Vagina (tissue), 2 donors: ENCODE measurements around the gene ZNF71. TPM values are rescaled to one million over a fixed set of nuclear protein-coding genes. Genes with fewer than 3 reads are reported as not detected.

Experiments
- DNase-seq, 2 donors: peaks; one replicate each; pipeline ENCODE4 v3.0.0-alpha.2; 2017; ENCODE audit errors: extremely low spot score in 2 of 2
- H3K27ac ChIP-seq: fragments of 200-600 bp; sonication (generic); one replicate; pipeline ENCODE4 v1.5.1; 2019
- H3K27me3 ChIP-seq: fragments of 200-600 bp; sonication (generic); one replicate; pipeline ENCODE4 v1.5.1; 2019
- H3K36me3 ChIP-seq, 2 donors: fragments of 200-600 bp; sonication (generic); one replicate each; pipeline ENCODE4 v1.5.1; 2017 to 2019
- H3K4me1 ChIP-seq: fragments of 200-600 bp; sonication (generic); one replicate; pipeline ENCODE4 v1.5.1; 2019
- H3K4me3 ChIP-seq, 2 donors: fragments of 200-600 bp; sonication (generic); 1 replicate in 1 of 2; 2 replicates in 1 of 2; pipeline ENCODE4 v1.5.1; 2016 to 2019
- H3K9me3 ChIP-seq: fragments of 200-600 bp; sonication (generic); one replicate; pipeline ENCODE4 v1.5.1; 2019
- POLR2A ChIP-seq, 2 donors: fragments of 450-650 bp; IDR thresholded peaks; one replicate each; pipeline ENCODE4 v1.6.1; 2017; ENCODE audit warnings: antibody characterized with exemption in 2 of 2, mild to moderate bottlenecking in 2 of 2, moderate library complexity in 2 of 2
- POLR2AphosphoS5 ChIP-seq, 2 donors: sonication (generic); formaldehyde crosslinking; IDR thresholded peaks; one replicate each; pipeline ENCODE4 v1.9.0; 2017; ENCODE audit warnings: antibody characterized with exemption in 2 of 2, mild to moderate bottlenecking in 2 of 2, low read depth in 1 of 2; ENCODE audit not compliant: insufficient read depth in 1 of 2
- intact Hi-C: fragments of 100-400 bp; cut with DNase I; formaldehyde crosslinking; loops from one replicate; pipeline ENCODE4 v1.15.1; 2023
- total RNA-seq: library from RNA; depleted of rRNA; stranded (reverse); fragments of >200 nt; gene quantifications from one replicate; pipeline ENCODE4 v1.2.3, GENCODE V29; 2016
- TF ChIP-seq, protein P1 (sequence below), 3 experiments: fragments of 450-650 bp in 2 of 3; fragments of 200-600 bp in 1 of 3; sonication (generic) in 1 of 3; IDR thresholded peaks; one replicate each; pipeline ENCODE4 v1.5.1; 2017 to 2019; ENCODE audit warnings: antibody characterized with exemption in 3 of 3, mild to moderate bottlenecking in 2 of 3, moderate library complexity in 2 of 3

Gene ZNF71
- total RNA-seq, 1 donor from 2014 or later, result 11.8 TPM

DNA sequence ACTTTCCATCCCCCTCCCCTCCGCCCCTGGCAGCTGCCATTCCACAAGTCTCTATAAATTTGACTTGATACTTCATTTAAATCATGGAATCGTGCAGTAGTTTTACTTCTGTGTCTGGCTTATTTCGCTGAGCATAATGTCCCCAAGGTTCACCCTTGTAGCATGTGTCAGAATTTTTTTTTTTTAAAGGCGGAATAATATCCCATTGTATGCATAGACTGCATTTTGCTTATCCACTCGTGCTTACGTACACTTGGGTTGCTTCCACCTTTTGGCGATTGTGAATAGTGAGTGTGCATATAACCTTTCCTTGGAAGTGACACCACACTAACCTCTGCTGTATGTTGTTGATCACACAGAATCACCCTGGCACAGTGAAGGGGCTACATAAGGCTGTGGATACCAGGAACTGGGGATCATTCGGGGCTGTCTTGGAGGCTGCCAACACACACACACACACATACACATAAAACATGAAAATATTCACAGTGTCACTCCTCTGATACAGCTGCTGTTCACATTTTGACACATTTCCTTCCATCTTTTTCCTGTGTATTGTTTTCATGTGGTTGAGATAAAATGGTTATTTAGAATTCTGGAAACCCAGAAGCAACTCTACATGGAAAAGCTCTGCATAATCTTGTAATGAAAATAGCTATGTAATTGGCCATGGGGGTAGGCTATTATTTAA is 13.3 kb downstream of the ZNF71 start:
- Histone ChIP-seq H3K27ac (no peak overlapping the region), H3K4me3 (no peak overlapping the region), H3K36me3 (peaks cover 0 to 57% of the 10 kb centered on the region in 2 donors), H3K27me3 (no peaks in the 10 kb centered on the region), H3K4me1 (no peaks in the 10 kb centered on the region), H3K9me3 (peaks cover 37% of the 10 kb centered on the region)
- TF ChIP-seq POLR2A (IDR thresholded peaks at IDR 0.05), result no peak
- TF ChIP-seq, protein P1, sequence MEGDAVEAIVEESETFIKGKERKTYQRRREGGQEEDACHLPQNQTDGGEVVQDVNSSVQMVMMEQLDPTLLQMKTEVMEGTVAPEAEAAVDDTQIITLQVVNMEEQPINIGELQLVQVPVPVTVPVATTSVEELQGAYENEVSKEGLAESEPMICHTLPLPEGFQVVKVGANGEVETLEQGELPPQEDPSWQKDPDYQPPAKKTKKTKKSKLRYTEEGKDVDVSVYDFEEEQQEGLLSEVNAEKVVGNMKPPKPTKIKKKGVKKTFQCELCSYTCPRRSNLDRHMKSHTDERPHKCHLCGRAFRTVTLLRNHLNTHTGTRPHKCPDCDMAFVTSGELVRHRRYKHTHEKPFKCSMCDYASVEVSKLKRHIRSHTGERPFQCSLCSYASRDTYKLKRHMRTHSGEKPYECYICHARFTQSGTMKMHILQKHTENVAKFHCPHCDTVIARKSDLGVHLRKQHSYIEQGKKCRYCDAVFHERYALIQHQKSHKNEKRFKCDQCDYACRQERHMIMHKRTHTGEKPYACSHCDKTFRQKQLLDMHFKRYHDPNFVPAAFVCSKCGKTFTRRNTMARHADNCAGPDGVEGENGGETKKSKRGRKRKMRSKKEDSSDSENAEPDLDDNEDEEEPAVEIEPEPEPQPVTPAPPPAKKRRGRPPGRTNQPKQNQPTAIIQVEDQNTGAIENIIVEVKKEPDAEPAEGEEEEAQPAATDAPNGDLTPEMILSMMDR (IDR thresholded peaks at IDR 0.05), result no peak
- no peak for DNase-seq
- intact Hi-C loops, result no loop called here

DNA sequence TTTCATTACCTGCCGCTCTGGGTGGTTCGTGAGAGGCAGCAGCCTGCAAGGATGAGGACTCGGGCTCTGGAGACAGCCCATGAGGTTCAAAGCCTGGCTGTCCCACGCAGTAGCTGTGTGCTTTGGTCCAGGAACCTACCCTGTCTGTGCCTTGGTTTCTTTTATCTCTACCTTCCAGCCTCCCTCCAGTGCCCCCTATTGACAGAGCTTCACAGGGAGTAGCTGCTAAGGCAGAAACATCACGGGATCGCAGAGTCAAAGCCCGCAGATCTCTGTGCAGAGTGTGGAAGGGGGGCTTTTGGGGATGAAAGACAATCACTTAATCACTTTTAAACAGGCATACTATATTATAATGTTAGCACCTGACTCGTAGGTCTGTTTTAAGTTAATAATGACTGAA is 16.2 kb downstream of the ZNF71 start:
- H3K27me3 ChIP-seq, result no peaks in the 10 kb centered on the region
- intact Hi-C loops, result no loop called here
- no peaks in the 10 kb centered on the region for H3K4me1 ChIP-seq
- no peak overlapping the region for H3K4me3 ChIP-seq
- H3K27ac ChIP-seq, result no peak overlapping the region
- no peak for DNase-seq
- H3K36me3 ChIP-seq, result peaks cover 0 to 49% of the 10 kb centered on the region in 2 donors
- peaks cover 39% of the 10 kb centered on the region for H3K9me3 ChIP-seq
- TF ChIP-seq POLR2AphosphoS5 (IDR thresholded peaks at IDR 0.05; ENCODE audit: insufficient read depth in 1 of 2, low read depth in 1 of 2) (no peak), POLR2A (IDR thresholded peaks at IDR 0.05) (no peak)
- TF ChIP-seq, protein P1 (IDR thresholded peaks at IDR 0.05), result no peak

DNA sequence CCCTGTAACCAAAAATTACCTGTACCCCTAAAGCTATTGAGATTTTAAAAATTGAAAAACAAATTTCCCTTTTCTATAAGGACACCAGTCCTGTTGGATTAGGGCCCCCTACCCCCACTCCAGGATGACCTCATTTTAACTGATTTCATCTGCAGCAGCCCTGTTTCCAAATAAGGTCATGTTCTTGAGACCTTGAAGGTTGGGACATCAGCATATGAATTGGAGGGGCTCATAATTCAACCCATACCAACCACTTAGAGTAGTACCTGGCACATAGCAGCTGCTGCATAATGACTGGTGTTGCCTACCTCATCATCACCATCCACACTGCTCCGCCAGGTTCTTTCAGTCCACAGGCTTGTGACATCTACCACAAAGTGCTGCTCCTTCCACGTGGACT is 17.6 kb downstream of the ZNF71 start:
- intact Hi-C loops, result no loop called here
- TF ChIP-seq POLR2A (IDR thresholded peaks at IDR 0.05), result no peak
- TF ChIP-seq POLR2AphosphoS5 (IDR thresholded peaks at IDR 0.05; ENCODE audit: insufficient read depth in 1 of 2, low read depth in 1 of 2), result no peak
- TF ChIP-seq, protein P1 (IDR thresholded peaks at IDR 0.05), result no peak
- Histone ChIP-seq H3K36me3 (peaks cover 0 to 56% of the 10 kb centered on the region in 2 donors), H3K4me1 (no peaks in the 10 kb centered on the region), H3K27me3 (no peaks in the 10 kb centered on the region), H3K27ac (no peak overlapping the region), H3K4me3 (no peak overlapping the region), H3K9me3 (peaks cover 46% of the 10 kb centered on the region)
- DNase-seq, result no peak

DNA sequence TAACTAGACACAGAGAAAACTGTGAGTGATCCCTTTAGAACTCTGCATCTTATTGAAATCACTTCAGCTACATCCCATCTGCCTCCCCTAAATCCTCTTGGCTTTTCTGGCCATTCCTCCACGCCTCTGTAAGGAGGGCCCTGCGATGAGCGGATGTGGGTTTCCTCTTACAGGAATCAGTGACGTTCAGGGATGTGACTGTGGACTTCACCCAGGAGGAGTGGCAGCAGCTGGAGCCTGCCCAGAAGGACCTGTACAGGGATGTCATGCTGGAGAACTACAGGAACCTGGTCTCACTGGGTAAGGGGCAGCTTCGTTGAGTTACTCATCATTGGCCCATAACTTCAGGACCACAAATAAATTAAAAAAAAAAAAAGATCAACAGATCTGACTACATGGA is 18.5 kb downstream of the ZNF71 start:
- Histone ChIP-seq H3K27ac (no peak overlapping the region), H3K9me3 (peaks cover 38% of the 10 kb centered on the region), H3K27me3 (no peaks in the 10 kb centered on the region), H3K4me3 (no peak overlapping the region), H3K36me3 (peaks cover 0 to 65% of the 10 kb centered on the region in 2 donors), H3K4me1 (no peaks in the 10 kb centered on the region)
- no peak for DNase-seq
- TF ChIP-seq, protein P1 (IDR thresholded peaks at IDR 0.05), result no peak
- no peak for TF ChIP-seq POLR2AphosphoS5 (IDR thresholded peaks at IDR 0.05; ENCODE audit: insufficient read depth in 1 of 2, low read depth in 1 of 2)
- no peak for TF ChIP-seq POLR2A (IDR thresholded peaks at IDR 0.05)
- intact Hi-C loops, result no loop called here

DNA sequence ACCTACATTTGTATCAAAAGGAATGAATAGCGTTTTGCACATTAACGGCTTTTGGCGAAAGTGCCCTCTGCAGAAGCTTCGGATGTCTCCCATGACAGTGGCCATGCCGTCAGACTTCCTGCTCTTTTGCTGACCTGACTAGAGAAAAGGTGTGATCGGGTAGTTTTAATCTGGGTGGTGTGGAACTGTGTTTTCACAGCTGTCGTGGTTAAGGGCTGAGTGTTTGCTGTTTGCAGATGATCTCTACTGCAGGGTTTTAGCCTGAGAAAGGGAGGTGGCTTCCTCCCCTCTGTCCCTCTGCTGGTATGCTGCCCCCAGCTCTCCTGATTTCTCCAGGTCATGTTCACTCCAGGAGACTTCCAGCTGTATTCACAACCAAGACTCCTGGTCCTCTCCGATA is 22.4 kb downstream of the ZNF71 start:
- no peak for DNase-seq
- Histone ChIP-seq H3K27me3 (no peaks in the 10 kb centered on the region), H3K36me3 (peaks cover 0 to 61% of the 10 kb centered on the region in 2 donors), H3K9me3 (peaks cover 41% of the 10 kb centered on the region), H3K27ac (no peak overlapping the region), H3K4me1 (no peaks in the 10 kb centered on the region), H3K4me3 (no peak overlapping the region)
- intact Hi-C loops, result no loop called here
- no peak for TF ChIP-seq POLR2A (IDR thresholded peaks at IDR 0.05)
- no peak for TF ChIP-seq POLR2AphosphoS5 (IDR thresholded peaks at IDR 0.05; ENCODE audit: insufficient read depth in 1 of 2, low read depth in 1 of 2)
- TF ChIP-seq, protein P1 (IDR thresholded peaks at IDR 0.05), result no peak
